Thoracic aorta (tissue), 2 donors: ENCODE data around the gene RDH5. TPM values are rescaled to one million over a fixed set of nuclear protein-coding genes. Genes with fewer than 3 reads are reported as not detected.

Experiments
- ATAC-seq: fragments of 150-250 bp; one replicate; pipeline ENCODE4 v1.8.0; 2017; ENCODE audit warnings: low read depth; ENCODE audit not compliant: insufficient number of reproducible peaks, low FRiP score
- DNase-seq: peaks from one replicate; pipeline ENCODE4 v3.0.0-alpha.2; 2020; ENCODE audit warnings: low spot score
- H3K27ac ChIP-seq, 2 donors: fragments of 200-600 bp; sonication (generic); 1 replicate in 1 of 2; 2 replicates in 1 of 2; pipeline ENCODE4 v1.5.1; 2016; ENCODE audit warnings: mild to moderate bottlenecking in 2 of 2, moderate library complexity in 2 of 2
- H3K27me3 ChIP-seq: fragments of 200-600 bp; sonication (generic); replicated peaks from 2 replicates; pipeline ENCODE4 v1.6.0; 2016; ENCODE audit warnings: mild to moderate bottlenecking; ENCODE audit not compliant: insufficient read depth
- H3K36me3 ChIP-seq: fragments of 200-600 bp; sonication (generic); one replicate; pipeline ENCODE4 v1.5.1; 2016
- H3K4me1 ChIP-seq, 2 donors: fragments of 200-600 bp; sonication (generic); 1 replicate in 1 of 2; 2 replicates in 1 of 2; pipeline versions ENCODE4 v1.5.1 to v1.6.0; 2016; ENCODE audit warnings: low read depth in 2 of 2, mild to moderate bottlenecking in 1 of 2; ENCODE audit not compliant: control insufficient read depth in 1 of 2
- H3K4me3 ChIP-seq: fragments of 200-600 bp; sonication (generic); 2 replicates; pipeline ENCODE4 v1.5.1; 2016; ENCODE audit warnings: mild to moderate bottlenecking
- H3K9me3 ChIP-seq: fragments of 200-600 bp; sonication (generic); 2 replicates; pipeline ENCODE4 v1.5.1; 2016
- CTCF ChIP-seq: fragments of 200-600 bp; sonication (generic); IDR thresholded peaks from one replicate; pipeline ENCODE4 v1.5.1; 2019; ENCODE audit warnings: antibody characterized with exemption
- total RNA-seq, 2 donors: library from RNA; depleted of rRNA; stranded (reverse); fragments of >200 nt; gene quantifications; one replicate each; pipeline versions ENCODE4 v1.1.0 to v1.2.3, GENCODE V29; 2016

The RDH5 gene
- total RNA-seq, 2 donors from 2014 or later, result 24.4 to 29.5 TPM

DNA sequence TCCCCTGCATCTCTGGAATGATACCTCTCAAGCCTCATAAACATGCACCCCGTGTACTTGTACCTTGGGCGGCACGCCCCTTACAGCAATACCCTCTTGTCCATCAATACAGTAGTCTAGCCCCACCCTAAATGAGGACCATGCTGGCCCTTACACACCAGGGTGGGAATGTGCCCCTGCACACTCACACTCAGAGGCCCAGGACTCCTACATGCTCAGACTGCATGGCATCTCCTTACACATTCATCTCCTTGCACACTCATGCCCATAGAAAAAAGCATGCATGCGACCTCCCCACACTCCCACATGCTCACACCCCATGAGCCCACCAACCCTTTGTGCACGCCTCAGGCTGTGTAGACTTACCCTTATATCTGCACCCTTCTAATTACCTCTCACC is 34.5 kb upstream of the RDH5 start:
- no peak for ATAC-seq
- no peak for DNase-seq

GRCh38 chr12:55686366-55687010 is 33.7 kb upstream of the RDH5 start:
- no peaks in the 10 kb centered on the region for H3K27me3 ChIP-seq
- no peak for ATAC-seq
- no peak overlapping the region for H3K4me3 ChIP-seq
- no peak for TF ChIP-seq CTCF
- H3K27ac ChIP-seq, result no peak overlapping the region
- no peaks in the 10 kb centered on the region for H3K9me3 ChIP-seq
- H3K36me3 ChIP-seq, result peaks cover 43% of the 10 kb centered on the region
- H3K4me1 ChIP-seq, result peaks cover 2 to 11% of the 10 kb centered on the region in 2 donors
- no peak for DNase-seq

More for the DNA sequence above, 34.5 kb upstream of the RDH5 start:
- H3K4me3 ChIP-seq, result no peak overlapping the region
- peaks cover 6 to 15% of the 10 kb centered on the region in 2 donors for H3K4me1 ChIP-seq
- TF ChIP-seq CTCF, result no peak
- no peaks in the 10 kb centered on the region for H3K27me3 ChIP-seq
- H3K27ac ChIP-seq, result no peak overlapping the region
- H3K9me3 ChIP-seq, result no peaks in the 10 kb centered on the region
- peaks cover 42% of the 10 kb centered on the region for H3K36me3 ChIP-seq

- Histone ChIP-seq H3K36me3 (peaks cover 54% of the 10 kb centered on the region), H3K27ac (no peak overlapping the region), H3K27me3 (no peaks in the 10 kb centered on the region), H3K9me3 (no peaks in the 10 kb centered on the region), H3K4me3 (no peak overlapping the region), H3K4me1 (no peaks in the 10 kb centered on the region)
- no peak for DNase-seq
- no peak for TF ChIP-seq CTCF
- no peak for ATAC-seq
Measured at GRCh38 chr12:55687746-55688145, 32.4 kb upstream of the RDH5 start.

DNA sequence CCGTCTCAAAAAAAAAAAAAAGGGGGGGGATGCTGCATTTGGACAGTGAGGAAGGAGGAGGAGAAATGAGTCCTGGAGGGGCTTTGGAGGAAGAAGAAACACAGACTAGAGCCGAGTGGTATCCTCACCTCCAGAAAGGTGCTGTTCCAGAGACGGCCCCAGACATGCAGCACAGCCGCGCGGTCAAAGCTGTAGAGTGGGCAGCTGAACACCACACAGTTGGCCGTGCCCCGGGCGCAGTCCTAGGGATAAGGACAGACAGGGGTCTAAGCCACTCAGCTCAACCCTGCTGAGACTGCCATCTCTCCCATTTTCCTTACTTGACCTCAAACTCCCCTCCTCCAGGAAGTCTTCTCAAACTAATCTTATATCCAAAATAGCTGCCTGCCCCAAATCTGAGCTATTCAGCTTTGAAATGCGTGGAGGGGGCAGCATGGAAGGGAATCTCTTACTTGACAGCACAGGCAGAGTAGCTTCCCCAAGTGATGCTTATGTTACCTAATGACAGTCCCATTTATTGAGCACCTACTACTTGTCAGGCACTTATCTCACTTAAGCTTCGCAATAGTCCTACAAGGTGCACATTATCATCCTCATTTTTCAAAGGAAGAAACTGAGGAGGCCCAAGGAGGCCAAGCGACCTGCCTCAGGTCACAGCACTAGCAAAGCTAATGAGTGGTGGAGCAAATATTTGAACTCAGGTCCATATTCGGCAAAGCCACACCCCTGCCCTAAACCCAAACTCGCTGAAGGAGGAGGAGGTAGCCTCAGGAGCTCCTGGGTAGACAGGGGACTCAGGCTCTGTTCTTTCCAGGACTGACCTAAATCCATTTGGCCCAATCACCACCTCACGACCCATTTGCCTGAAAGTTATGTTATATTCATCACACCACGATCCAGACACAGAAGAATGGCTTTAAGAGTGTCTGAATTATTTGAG is 31.2 kb upstream of the RDH5 start:
- H3K4me1 ChIP-seq, result no peaks in the 10 kb centered on the region
- no peak overlapping the region for H3K27ac ChIP-seq
- no peak overlapping the region for H3K4me3 ChIP-seq
- ATAC-seq (no peak), DNase-seq (no peak)
- TF ChIP-seq CTCF, result no peak
- no peaks in the 10 kb centered on the region for H3K27me3 ChIP-seq
- no peaks in the 10 kb centered on the region for H3K9me3 ChIP-seq
- peaks cover 67% of the 10 kb centered on the region for H3K36me3 ChIP-seq

GRCh38 chr12:55692631-55693322 is 27.4 kb upstream of the RDH5 start:
- no peaks in the 10 kb centered on the region for H3K27me3 ChIP-seq
- H3K4me1 ChIP-seq, result no peaks in the 10 kb centered on the region
- DNase-seq (no peak), ATAC-seq (no peak)
- H3K36me3 ChIP-seq, result peaks cover 75% of the 10 kb centered on the region
- no peak overlapping the region for H3K4me3 ChIP-seq
- H3K9me3 ChIP-seq, result no peaks in the 10 kb centered on the region
- no peak overlapping the region for H3K27ac ChIP-seq
- TF ChIP-seq CTCF, result no peak
